HG02759 (cell line): ENCODE results near the gene SWAP70.
"Not testable (repeated sequence)": the region's sequence is repeated elsewhere in the genome, so short reads cannot be mapped to it uniquely, and the experiment has no call there.

Source experiments
- ATAC-seq: cut with Tn5 transposase; IDR thresholded peaks from one replicate; pipeline ENCODE4 v1.9.1; 2021; ENCODE audit warnings: mild to moderate bottlenecking, moderate library complexity; ENCODE audit not compliant: unreplicated experiment

SWAP70 gene

GRCh38 chr11:9718147-9718546, 54.3 kb downstream of the SWAP70 start:
- ATAC-seq = no peak

- ATAC-seq = no peak
These were observed 55.9 kb downstream of the SWAP70 start for GRCh38 chr11:9719566-9720289.

GRCh38 chr11:9720290-9720630, 56.4 kb downstream of the SWAP70 start:
- no peak for ATAC-seq

DNA sequence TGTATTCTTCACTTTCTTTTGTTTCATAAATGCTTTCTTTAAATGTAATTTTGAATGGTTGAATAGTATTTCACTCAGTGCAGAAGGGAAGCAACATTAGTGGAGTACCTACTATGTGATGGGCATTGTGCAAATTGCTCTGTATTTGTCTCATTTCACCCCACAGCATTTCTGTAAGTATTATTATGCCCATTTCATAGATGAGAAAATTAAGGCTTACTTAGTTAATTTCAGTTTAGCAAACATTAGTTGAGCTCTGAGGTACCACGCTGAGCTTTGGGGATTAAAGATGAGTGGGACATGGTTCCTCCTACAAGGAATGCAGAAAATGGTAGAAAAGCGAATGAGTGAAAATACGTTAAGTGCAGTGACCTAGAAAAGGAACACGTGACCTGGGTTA, 58.1 kb downstream of the SWAP70 start:
- no peak for ATAC-seq

DNA sequence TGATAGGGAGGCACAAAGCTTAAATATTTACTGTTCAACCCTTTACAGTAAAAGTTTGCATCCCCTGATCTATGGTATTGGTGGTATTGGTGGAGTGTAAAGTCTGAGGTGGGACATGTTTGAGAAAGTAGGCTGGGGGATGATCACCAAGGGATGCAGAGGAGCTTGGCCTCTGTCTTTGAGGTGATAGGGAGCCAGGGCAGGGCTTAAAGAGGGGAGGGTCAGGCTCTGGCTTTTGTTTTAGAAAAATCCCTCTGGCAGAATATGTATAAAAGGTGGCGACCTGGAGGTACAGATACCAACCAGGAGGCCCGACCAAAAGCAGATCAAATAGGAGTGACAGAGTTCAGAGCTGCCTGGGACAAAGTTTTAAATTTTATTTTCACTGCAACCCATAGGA, 59.0 kb downstream of the SWAP70 start:
- no peak for ATAC-seq

- ATAC-seq = peak; percentile 55
These were observed 62.6 kb downstream of the SWAP70 start for GRCh38 chr11:9726321-9727022.

- ATAC-seq = no peak
These were observed 64.2 kb downstream of the SWAP70 start for GRCh38 chr11:9728058-9728457.

GRCh38 chr11:9731256-9731655, 67.4 kb downstream of the SWAP70 start:
- ATAC-seq = no peak

GRCh38 chr11:9732453-9732852, 68.6 kb downstream of the SWAP70 start:
- ATAC-seq = no peak

DNA sequence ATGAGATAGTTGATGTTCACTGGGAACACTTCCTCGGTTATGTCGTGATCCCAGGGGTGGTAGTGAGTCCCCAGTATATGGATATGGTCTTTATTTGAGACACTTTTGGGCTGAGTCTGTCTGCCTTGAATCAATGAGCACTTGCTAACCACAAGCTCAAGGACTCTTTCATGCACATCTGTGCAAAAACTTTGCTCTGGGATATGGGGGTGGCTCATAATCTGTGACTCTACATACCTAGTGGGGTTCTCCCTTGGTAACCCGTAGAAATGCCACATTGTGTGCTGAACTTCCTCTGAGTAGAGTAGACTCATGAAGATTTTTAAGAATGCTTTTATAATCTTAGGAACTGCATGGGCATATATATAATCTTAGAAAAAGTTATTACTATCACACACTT, 69.3 kb downstream of the SWAP70 start:
- ATAC-seq = no peak

DNA sequence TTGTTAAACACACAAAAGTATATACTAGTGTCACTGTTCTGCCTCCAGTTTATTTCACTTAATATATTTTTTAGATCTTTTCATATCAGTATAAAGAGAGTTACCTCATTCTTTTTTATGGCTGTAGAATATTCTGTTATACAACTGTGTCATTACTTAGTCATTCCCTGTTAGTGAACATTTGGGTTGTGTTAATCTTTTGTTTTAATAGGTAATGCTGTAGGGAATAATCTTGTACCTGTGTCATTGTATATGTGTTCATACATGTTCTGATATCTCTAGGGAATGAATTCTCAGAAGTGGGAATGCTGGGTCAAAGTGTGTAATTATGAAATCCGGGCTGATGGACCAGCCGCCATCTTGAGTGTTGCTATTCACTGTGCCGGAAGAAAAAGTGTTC, 71.4 kb downstream of the SWAP70 start:
- ATAC-seq = no peak

DNA sequence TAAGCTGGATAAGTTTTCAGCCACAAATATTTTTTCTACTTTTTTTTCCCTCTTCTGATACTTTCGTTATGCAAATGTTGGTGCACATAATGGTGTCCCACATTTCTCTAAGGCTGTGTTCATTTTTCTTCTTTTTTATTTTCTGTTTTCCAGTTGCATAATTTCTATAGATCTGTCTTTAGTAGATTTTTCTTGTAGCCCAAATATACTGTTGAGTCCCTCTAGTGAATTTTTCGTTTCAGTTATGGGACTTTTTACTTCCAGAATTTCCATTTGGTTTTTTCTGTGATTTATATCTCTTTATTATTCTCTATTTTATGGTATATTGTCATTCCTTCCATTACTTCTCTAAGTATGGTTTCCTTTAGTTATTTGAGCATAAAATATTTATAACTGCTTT, 72.0 kb downstream of the SWAP70 start:
- ATAC-seq = no peak

GRCh38 chr11:9736365-9736764, 72.5 kb downstream of the SWAP70 start:
- no peak for ATAC-seq

- no peak for ATAC-seq
These were observed 74.2 kb downstream of the SWAP70 start for GRCh38 chr11:9738116-9738515.

DNA sequence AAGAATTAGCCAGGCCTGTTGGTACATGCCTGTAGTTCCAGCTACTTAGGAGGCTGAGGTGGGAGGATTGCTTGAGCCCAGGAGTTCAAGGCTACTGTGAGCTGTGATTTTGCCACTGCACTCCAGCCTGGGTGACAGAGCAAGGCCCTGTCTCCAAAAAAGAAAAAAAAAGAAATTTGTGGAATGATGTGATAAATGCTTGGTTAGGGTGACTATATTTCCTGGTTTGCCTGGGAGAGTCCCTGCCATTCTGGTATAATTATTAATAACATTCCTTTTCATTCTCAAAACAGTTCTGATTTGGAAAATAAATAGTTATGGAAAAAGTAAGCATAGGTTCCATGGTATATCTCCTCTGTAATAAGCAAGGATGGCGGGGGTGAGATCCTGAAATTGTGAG, 74.8 kb downstream of the SWAP70 start:
- ATAC-seq = no peak

GRCh38 chr11:9739123-9739900, 75.4 kb downstream of the SWAP70 start:
- ATAC-seq = no peak

- no peak for ATAC-seq
These were observed 76.5 kb downstream of the SWAP70 start for GRCh38 chr11:9740202-9740883.

DNA sequence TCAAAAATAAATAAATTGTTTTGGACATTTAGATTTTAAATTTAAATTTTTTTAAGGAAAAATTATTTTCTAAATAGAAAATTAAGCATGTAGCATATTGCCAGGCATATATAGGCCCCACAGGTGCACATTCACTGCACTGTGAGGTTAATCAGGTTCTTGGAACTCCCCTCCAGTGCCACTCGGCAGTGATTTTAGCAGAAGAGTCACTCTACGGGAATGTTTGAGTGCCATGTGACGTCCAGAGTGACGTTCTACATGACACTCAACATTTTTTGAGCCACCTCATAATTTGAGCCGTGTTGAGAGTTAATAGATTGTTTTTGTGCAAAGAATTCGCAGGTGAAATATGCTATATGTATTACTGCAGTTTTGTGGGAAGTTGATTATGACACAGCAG, 77.4 kb downstream of the SWAP70 start:
- no peak for ATAC-seq

GRCh38 chr11:9743512-9743911, 79.6 kb downstream of the SWAP70 start:
- not testable (repeated sequence) for ATAC-seq

DNA sequence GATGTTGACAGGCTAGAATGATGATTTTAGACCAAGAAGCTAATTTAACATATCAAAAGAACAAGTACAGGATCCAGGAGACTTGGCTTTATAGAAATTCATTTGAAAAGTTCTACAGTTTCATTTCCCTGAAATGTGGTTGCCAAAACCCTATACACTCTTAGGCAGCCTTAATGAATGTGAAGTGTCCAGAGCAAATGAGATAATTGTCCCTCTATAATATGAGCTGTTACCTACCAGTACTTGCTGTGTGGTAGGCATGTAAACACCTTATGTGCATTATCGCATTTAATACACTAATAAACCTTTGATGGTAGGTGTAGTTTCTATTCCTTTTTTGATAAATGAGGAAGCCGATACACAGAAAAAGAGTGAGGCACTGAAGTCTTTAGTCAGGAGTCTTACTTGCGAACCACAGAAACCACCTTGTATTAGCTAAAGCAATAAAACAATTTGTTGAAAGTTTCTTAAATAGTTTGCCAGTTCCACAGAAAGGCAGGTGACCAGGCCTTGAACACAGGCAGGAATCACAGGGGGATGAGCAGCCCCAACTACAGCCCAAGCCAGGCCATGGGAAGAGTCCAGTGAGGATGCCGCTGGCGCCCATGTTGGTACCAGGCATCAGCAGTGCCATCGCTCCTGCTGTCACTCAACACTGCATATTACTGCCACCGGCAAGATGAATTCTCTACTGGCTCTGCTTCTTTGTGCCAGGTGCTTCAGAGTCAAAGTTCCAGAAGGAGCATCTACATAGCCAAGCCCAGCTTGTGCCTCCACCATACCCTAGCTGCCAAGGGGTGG, 81.7 kb downstream of the SWAP70 start:
- ATAC-seq = peak; percentile 48

GRCh38 chr11:9747229-9747628, 83.4 kb downstream of the SWAP70 start:
- ATAC-seq = no peak
